A549 treated with GW870086 at 1 μM for 4 hours (cell line): ENCODE data around the gene RABAC1. TPM values are rescaled to one million over a fixed set of nuclear protein-coding genes. Genes with fewer than 3 reads are reported as not detected.

ENCODE experiments used
- total RNA-seq: library from RNA; stranded (reverse); fragments of 200-300 nt; extraction: Qiagen RNA extraction; gene quantifications from 5 replicates; pipeline ENCODE4 v1.2.3, GENCODE V29; 2022; ENCODE audit warnings: low read depth

RABAC1 gene
- 204 to 269 TPM (median 241 TPM) in 5 replicates for total RNA-seq

GRCh38 chr19:41959056-41960053 is at the start of gene RABAC1:
RABAC1 (minus strand) TSS chr19:41959321; CDS start chr19:41959292, 29 bp downstream.

GRCh38 chr19:41993612-41994483 is 34.7 kb upstream of the RABAC1 start, which contains the start of gene ATP1A3:
ATP1A3 (minus strand) TSS chr19:41994230; CDS start chr19:41994076, 154 bp downstream.

GRCh38 chr19:41928221-41928683 is 30.9 kb downstream of the RABAC1 start, which contains the start of gene ERFL:
ERFL (minus strand) TSS chr19:41928449; CDS start chr19:41912919, 15,530 bp downstream.

Other genes starting within 250 kb of the RABAC1 start
- 14.9 to 22.6 TPM (median 20.6 TPM) in 5 replicates for gene CEACAM6, start 203.8 kb downstream of the RABAC1 start, total RNA-seq
- not detected in 5 replicates for gene CEACAM3, start 162.7 kb downstream of the RABAC1 start, total RNA-seq
- gene LYPD4, start 114.6 kb downstream of the RABAC1 start, total RNA-seq, result not detected in 5 replicates
- gene DMRTC2, start 114.3 kb downstream of the RABAC1 start, total RNA-seq, result not detected in 5 replicates
- 9,077 to 10,791 TPM (median 9,411 TPM) in 5 replicates for gene RPS19, start 99.1 kb downstream of the RABAC1 start, total RNA-seq
- gene CD79A, start 82.0 kb downstream of the RABAC1 start, total RNA-seq, result 0.66 to 1.3 TPM (median 0.91 TPM) in 5 replicates
- gene ARHGEF1, start 76.1 kb downstream of the RABAC1 start, total RNA-seq, result 83.9 to 123 TPM (median 107 TPM) in 5 replicates
- 0.23 to 0.35 TPM (median 0.29 TPM) in 5 replicates for gene ERFL, start 30.9 kb downstream of the RABAC1 start, total RNA-seq
- 3.5 to 5.8 TPM (median 4.7 TPM) in 5 replicates for gene ATP1A3, start 34.9 kb upstream of the RABAC1 start, total RNA-seq
- gene GRIK5, start 110.9 kb upstream of the RABAC1 start, total RNA-seq, result 0.37 to 0.50 TPM (median 0.42 TPM) in 5 replicates
- 28.7 to 38.8 TPM (median 36.8 TPM) in 5 replicates for gene ZNF574, start 116.8 kb upstream of the RABAC1 start, total RNA-seq
- gene POU2F2, start 173.1 kb upstream of the RABAC1 start, total RNA-seq, result 0.15 to 0.80 TPM (median 0.41 TPM) in 5 replicates